ENCODE measurements around the gene ABCA9.
"Not testable (repeated sequence)": the region's sequence is repeated elsewhere in the genome, so short reads cannot be mapped to it uniquely, and the experiment has no call there.

DNA sequence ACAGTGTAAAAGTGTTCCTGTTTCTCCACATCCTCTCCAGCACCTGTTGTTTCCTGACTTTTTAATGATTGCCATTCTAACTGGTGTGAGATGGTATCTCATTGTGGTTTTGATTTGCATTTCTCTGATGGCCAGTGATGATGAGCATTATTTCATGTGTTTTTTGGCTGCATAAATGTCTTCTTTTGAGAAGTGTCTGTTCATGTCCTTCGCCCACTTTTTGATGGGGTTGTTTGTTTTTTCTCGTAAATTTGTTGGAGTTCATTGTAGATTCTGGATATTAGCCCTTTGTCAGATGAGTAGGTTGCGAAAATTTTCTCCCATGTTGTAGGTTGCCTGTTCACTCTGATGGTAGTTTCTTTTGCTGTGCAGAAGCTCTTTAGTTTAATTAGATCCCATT lies 61.0 kb downstream of the ABCA9 start:
- TF ChIP-seq, protein P1, sequence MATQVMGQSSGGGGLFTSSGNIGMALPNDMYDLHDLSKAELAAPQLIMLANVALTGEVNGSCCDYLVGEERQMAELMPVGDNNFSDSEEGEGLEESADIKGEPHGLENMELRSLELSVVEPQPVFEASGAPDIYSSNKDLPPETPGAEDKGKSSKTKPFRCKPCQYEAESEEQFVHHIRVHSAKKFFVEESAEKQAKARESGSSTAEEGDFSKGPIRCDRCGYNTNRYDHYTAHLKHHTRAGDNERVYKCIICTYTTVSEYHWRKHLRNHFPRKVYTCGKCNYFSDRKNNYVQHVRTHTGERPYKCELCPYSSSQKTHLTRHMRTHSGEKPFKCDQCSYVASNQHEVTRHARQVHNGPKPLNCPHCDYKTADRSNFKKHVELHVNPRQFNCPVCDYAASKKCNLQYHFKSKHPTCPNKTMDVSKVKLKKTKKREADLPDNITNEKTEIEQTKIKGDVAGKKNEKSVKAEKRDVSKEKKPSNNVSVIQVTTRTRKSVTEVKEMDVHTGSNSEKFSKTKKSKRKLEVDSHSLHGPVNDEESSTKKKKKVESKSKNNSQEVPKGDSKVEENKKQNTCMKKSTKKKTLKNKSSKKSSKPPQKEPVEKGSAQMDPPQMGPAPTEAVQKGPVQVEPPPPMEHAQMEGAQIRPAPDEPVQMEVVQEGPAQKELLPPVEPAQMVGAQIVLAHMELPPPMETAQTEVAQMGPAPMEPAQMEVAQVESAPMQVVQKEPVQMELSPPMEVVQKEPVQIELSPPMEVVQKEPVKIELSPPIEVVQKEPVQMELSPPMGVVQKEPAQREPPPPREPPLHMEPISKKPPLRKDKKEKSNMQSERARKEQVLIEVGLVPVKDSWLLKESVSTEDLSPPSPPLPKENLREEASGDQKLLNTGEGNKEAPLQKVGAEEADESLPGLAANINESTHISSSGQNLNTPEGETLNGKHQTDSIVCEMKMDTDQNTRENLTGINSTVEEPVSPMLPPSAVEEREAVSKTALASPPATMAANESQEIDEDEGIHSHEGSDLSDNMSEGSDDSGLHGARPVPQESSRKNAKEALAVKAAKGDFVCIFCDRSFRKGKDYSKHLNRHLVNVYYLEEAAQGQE (IDR thresholded peaks at IDR 0.05; ENCODE audit: unreplicated experiment), result not testable (repeated sequence)
- TF ChIP-seq EZH2phosphoT487 (IDR thresholded peaks at IDR 0.05; ENCODE audit: unreplicated experiment), result not testable (repeated sequence)
